CD4-positive, alpha-beta T cell (primary cell): Measurements from ENCODE around the gene BCL7B. TPM values are rescaled to one million over a fixed set of nuclear protein-coding genes. Genes with fewer than 3 reads are reported as not detected.

Source experiments
- ATAC-seq: fragments of 200-7000 bp; cut with Tn5 transposase; one replicate; pipeline ENCODE4 v1.10.0; 2022; ENCODE audit warnings: mild to moderate bottlenecking; ENCODE audit not compliant: poor library complexity
- CTCF ChIA-PET: fragments of 350-600 bp; sonication (Branson Sonifier 250); formaldehyde crosslinking; loops from one replicate; lab custom pipeline; 2021; ENCODE audit warnings: antibody characterized with exemption, inconsistent platforms; lab: Charles Lee
- POLR2A ChIA-PET: fragments of 350-600 bp; sonication (Branson Sonifier 250); formaldehyde crosslinking; loops from one replicate; lab custom pipeline; 2021; ENCODE audit warnings: antibody characterized with exemption, inconsistent platforms; lab: Charles Lee
- DNase-seq, 14 experiments: peaks; one replicate each; pipeline ENCODE4 v3.0.0-alpha.2; 2013 to 2020; ENCODE audit warnings: mixed read lengths in 2 of 14
- H3K27ac ChIP-seq, 2 donors: one replicate each; pipeline versions ENCODE4 v1.5.1 to v1.7.0; 2013; ENCODE audit warnings: low read length in 2 of 2, low read depth in 1 of 2, mild to moderate bottlenecking in 1 of 2
- H3K27me3 ChIP-seq, 2 experiments: 1 replicate in 1 of 2; 2 replicates in 1 of 2; pipeline versions ENCODE4 v1.6.1 to v1.7.0; 2013; ENCODE audit warnings: low read length in 2 of 2, control low read depth in 1 of 2, mild to moderate bottlenecking in 1 of 2, moderate library complexity in 1 of 2; ENCODE audit not compliant: insufficient read depth in 2 of 2, control insufficient read depth in 1 of 2
- H3K36me3 ChIP-seq: one replicate; pipeline ENCODE4 v1.6.1; 2013; ENCODE audit warnings: low read length, control low read depth; ENCODE audit not compliant: insufficient read depth
- H3K4me1 ChIP-seq: one replicate; pipeline ENCODE4 v1.6.1; 2013; ENCODE audit warnings: low read length, control low read depth; ENCODE audit not compliant: insufficient read depth
- H3K4me3 ChIP-seq: one replicate; pipeline ENCODE4 v1.5.1; 2013; ENCODE audit warnings: mild to moderate bottlenecking, low read length, moderate library complexity
- H3K9me3 ChIP-seq, 2 experiments: 1 replicate in 1 of 2; 2 replicates in 1 of 2; pipeline versions ENCODE4 v1.6.1 to v1.7.0; 2013; ENCODE audit warnings: low read length in 2 of 2, mild to moderate bottlenecking in 2 of 2, control low read depth in 1 of 2, moderate library complexity in 1 of 2; ENCODE audit not compliant: control insufficient read depth in 1 of 2, insufficient read depth in 1 of 2
- H3K27ac Mint-ChIP-seq: one replicate; pipeline ENCODE4 v1.8.0; 2020; ENCODE audit warnings: mixed read lengths
- H3K27me3 Mint-ChIP-seq: one replicate; pipeline ENCODE4 v1.8.0; 2021; ENCODE audit warnings: mixed read lengths
- H3K36me3 Mint-ChIP-seq: one replicate; pipeline ENCODE4 v1.8.0; 2021; ENCODE audit warnings: low read depth, mixed read lengths
- H3K4me1 Mint-ChIP-seq: one replicate; pipeline ENCODE4 v1.8.0; 2021; ENCODE audit warnings: low read depth, mixed read lengths
- H3K4me3 Mint-ChIP-seq: one replicate; pipeline ENCODE4 v1.8.0; 2020; ENCODE audit warnings: mild to moderate bottlenecking, mixed read lengths
- H3K9me3 Mint-ChIP-seq: one replicate; pipeline ENCODE4 v1.8.0; 2020; ENCODE audit warnings: mixed read lengths
- intact Hi-C, 2 experiments: fragments of 100-400 bp; cut with DNase I in 1 of 2; cut with micrococcal nuclease in 1 of 2; formaldehyde crosslinking; loops; one replicate each; pipeline versions ENCODE4 v1.15.1 to v1.9.0; 2023 to 2025; cut with DNase I, micrococcal nuclease
- total RNA-seq, 174 experiments: library from RNA in 2 of 174; stranded (reverse) in 2 of 174; gene quantifications; one replicate each; pipeline ENCODE4 v1.2.3 and lab custom pipeline; 2021 to 2026
- TF ChIP-seq, protein P1 (sequence below): fragments of 200-600 bp; IDR thresholded peaks from one replicate; pipeline ENCODE4 v1.8.0; 2022; ENCODE audit warnings: antibody characterized with exemption, mild to moderate bottlenecking

The BCL7B gene
- total RNA-seq, 2 experiments from 2014 or later = 102 TPM

DNA sequence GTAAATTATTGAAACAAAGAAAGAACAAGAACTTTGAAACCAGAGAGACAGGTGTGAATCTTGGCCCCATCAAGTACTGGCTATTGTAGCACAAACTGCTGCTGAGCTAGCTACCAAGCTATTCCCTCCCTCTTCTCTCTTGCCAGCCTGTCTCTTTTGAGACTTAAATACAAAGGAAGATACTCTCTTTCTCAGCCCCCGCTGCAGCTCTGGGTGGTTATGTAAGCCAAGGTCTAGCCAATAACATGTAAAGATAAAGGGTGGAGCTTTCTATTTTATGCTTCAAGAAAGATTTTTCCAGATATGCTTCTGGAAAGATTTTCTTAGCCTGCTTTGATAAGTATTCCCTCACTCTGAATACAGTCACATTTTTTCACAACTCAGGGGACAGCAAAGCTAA is 52.6 kb downstream of the BCL7B start:
- no peak overlapping the region for H3K4me3 ChIP-seq
- ChIA-PET POLR2A (interaction anchor here (1.2 kb wide), 1 partner anchor 17 kb away, joined by 4 read pairs; the partner anchor contains the start of gene BAZ1B), CTCF (interaction anchor here (0.9 kb wide), 1 partner anchor 230 kb away, joined by 5 read pairs; no protein-coding TSS in a partner anchor)
- ATAC-seq (no peak), DNase-seq (no peak)
- intact Hi-C loops = no loop called here
- no peak overlapping the region for H3K4me3 Mint-ChIP-seq
- peaks cover 85% of the 10 kb centered on the region for H3K36me3 ChIP-seq
- peaks cover 82% of the 10 kb centered on the region for H3K36me3 Mint-ChIP-seq
- TF ChIP-seq, protein P1, sequence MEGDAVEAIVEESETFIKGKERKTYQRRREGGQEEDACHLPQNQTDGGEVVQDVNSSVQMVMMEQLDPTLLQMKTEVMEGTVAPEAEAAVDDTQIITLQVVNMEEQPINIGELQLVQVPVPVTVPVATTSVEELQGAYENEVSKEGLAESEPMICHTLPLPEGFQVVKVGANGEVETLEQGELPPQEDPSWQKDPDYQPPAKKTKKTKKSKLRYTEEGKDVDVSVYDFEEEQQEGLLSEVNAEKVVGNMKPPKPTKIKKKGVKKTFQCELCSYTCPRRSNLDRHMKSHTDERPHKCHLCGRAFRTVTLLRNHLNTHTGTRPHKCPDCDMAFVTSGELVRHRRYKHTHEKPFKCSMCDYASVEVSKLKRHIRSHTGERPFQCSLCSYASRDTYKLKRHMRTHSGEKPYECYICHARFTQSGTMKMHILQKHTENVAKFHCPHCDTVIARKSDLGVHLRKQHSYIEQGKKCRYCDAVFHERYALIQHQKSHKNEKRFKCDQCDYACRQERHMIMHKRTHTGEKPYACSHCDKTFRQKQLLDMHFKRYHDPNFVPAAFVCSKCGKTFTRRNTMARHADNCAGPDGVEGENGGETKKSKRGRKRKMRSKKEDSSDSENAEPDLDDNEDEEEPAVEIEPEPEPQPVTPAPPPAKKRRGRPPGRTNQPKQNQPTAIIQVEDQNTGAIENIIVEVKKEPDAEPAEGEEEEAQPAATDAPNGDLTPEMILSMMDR = no peak
- no peaks in the 10 kb centered on the region for H3K4me1 ChIP-seq
- H3K4me1 Mint-ChIP-seq = peaks cover 5% of the 10 kb centered on the region
- H3K9me3 Mint-ChIP-seq = no peaks in the 10 kb centered on the region
- H3K9me3 ChIP-seq = no peaks in the 10 kb centered on the region
- H3K27ac Mint-ChIP-seq = no peak overlapping the region
- peak overlapping the region in 1 of 2 donors; percentile 29 for H3K27ac ChIP-seq
- no peaks in the 10 kb centered on the region for H3K27me3 ChIP-seq
- H3K27me3 Mint-ChIP-seq = no peaks in the 10 kb centered on the region

DNA sequence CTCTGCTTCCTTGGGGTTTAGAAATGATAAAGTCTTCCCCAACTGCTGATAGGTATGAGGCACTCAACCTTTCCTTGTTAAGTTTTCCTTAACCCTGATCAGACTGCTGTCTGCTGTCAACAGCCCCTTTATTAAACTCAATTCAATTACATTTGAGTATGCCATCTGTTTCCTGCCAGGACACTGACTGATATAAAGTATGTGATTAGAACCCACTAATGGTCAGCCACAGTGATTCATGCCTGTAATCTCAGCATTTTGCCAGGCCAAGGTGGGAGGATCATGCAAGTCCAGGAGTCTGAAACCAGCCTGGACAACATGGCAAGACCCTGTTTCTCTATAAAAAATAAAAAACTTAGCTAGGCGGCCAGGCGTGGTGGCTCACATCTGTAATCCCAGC is 53.5 kb downstream of the BCL7B start:
- POLR2A ChIA-PET = no interaction called here
- CTCF ChIA-PET = interaction anchor here (0.9 kb wide), 1 partner anchor 231 kb away, joined by 5 read pairs; no protein-coding TSS in a partner anchor
- Mint-ChIP-seq H3K27ac (no peak overlapping the region), H3K4me3 (no peak overlapping the region), H3K9me3 (no peaks in the 10 kb centered on the region), H3K4me1 (peaks cover 5% of the 10 kb centered on the region), H3K27me3 (no peaks in the 10 kb centered on the region), H3K36me3 (peaks cover 82% of the 10 kb centered on the region)
- ATAC-seq = no peak
- DNase-seq = no peak
- Histone ChIP-seq H3K27ac (no peak overlapping the region), H3K4me3 (no peak overlapping the region), H3K4me1 (no peaks in the 10 kb centered on the region), H3K36me3 (peaks cover 83% of the 10 kb centered on the region), H3K27me3 (no peaks in the 10 kb centered on the region), H3K9me3 (no peaks in the 10 kb centered on the region)
- TF ChIP-seq, protein P1 = no peak
- intact Hi-C loops = no loop called here

DNA sequence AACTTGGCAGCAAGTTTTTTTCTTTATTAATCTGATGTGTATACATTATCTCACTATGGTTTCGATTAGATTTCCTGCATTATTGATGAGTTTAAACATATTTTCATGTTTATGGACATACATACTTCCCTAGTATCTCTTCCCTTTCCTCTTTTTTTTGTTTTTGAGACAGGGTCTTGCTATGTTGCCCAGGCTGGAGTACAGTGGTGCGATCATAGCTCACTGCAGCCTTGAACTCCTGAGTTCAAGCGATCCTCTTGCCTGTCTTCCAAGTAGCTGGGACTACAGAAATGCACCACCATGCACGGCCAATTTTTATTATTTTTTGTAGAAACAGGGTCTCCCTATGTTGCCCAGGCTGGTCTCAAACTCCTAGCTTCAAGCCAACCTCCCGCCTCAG is 54.3 kb downstream of the BCL7B start:
- no peaks in the 10 kb centered on the region for H3K4me1 ChIP-seq
- Mint-ChIP-seq H3K9me3 (no peaks in the 10 kb centered on the region), H3K4me3 (no peak overlapping the region), H3K36me3 (peaks cover 80% of the 10 kb centered on the region), H3K4me1 (peaks cover 5% of the 10 kb centered on the region), H3K27me3 (no peaks in the 10 kb centered on the region), H3K27ac (no peak overlapping the region)
- intact Hi-C loops = no loop called here
- no peaks in the 10 kb centered on the region for H3K27me3 ChIP-seq
- no peak overlapping the region for H3K27ac ChIP-seq
- peaks cover 84% of the 10 kb centered on the region for H3K36me3 ChIP-seq
- no peak overlapping the region for H3K4me3 ChIP-seq
- ChIA-PET CTCF (interaction anchor here (1.1 kb wide), 1 partner anchor 51 kb away, joined by 4 read pairs; no protein-coding TSS in a partner anchor), POLR2A (no interaction called here)
- no peaks in the 10 kb centered on the region for H3K9me3 ChIP-seq
- TF ChIP-seq, protein P1 = no peak
- DNase-seq (no peak), ATAC-seq (no peak)
